Stimulated activated naive CD8-positive, alpha-beta T cell treated with anti-CD3 and anti-CD28 coated beads, Interleukin-15, Interleukin-2, amounts not matched to agents 100 U/mL and 50 U/mL, for 24 hours (primary cell): Measurements from ENCODE around the gene MDH1.

Experiments used
- ATAC-seq: fragments of 150-1000 bp; cut with Tn5 transposase; one replicate; pipeline ENCODE4 v1.10.0; 2021
- DNase-seq: peaks from one replicate; pipeline ENCODE4 v3.0.0; 2021

The MDH1 gene

DNA sequence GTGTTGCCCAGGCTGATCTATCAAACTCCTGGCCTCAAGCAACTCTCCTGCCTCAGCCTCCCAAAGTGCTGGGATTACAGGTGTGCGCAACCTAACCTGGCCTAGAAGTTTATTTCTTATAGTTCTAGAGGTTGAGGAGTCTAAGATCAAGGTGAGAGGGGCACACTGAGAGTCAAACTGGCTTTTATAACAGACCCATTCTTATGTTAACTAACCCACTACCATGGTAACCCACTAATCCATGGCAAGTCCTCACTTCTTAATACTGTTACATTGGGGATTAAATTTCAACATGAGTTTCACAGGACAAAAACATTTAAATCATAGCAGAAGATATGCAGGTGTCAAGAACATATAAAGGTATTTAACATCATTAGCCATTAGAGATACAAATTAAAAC lies 50.6 kb downstream of the MDH1 start:
- ATAC-seq = no peak
- DNase-seq = no peak

GRCh38 chr2:63642946-63643345 lies 54.2 kb downstream of the MDH1 start:
- no peak for DNase-seq

DNA sequence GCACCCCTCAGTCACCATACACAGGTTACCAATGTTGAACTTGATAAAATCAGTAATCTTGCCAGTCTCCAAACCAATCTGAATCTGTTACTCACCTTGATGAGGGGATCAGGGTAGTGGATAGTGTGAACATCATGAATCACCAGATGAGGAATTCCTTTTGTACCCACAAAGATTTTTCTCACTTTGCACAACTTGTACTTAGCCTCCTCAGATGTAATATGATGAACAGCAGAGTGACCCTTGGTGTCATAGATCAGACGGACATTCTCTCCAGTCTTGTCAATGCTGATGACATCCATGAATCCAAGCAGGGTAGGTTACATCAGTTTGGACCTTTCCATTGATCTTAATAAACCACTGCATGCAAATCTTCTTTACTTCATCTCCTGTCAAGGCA lies 54.7 kb downstream of the MDH1 start:
- ATAC-seq = no peak
- DNase-seq = no peak

More at GRCh38 chr2:63642946-63643345, 54.2 kb downstream of the MDH1 start:
- no peak for ATAC-seq

DNA sequence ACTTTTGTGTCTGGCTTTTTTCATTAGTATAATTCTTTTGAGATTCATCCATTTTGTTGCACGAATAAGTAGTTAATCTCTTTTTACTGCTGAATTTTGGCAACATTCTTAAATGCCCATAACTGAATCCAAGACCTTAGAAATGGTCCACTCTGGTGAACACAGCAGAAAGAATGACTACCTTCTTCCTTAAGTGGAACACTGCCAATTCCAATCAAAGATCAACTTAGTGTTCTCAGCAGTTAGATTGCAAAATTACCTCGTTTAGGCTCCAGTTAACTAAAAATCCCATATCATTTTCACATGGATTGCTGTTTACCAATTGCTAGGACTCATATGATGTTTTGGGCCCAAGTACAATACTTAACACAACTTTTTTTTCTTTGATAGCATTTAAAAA lies 59.9 kb downstream of the MDH1 start:
- no peak for DNase-seq
- ATAC-seq = no peak

- ATAC-seq = no peak
- DNase-seq = no peak
Measured at GRCh38 chr2:63649829-63650228, 61.1 kb downstream of the MDH1 start.

DNA sequence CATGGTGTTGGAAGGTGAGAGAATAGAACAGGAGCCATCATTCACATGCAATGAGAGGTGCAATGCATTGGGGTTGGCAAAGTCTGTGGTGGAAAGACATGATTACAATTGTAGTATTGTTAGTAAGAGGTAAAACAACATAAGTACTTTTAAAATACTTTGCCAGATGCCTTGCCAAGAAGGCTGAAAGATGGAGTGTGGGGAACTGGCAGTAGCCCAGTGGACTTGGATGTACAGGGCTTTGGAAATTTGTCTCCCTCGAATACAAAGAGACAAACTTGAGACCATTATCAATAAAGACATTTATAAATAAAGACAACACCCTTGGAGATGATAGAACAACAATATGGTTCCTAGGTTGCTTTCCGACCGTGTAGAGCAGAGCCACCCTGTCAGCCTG lies 62.0 kb downstream of the MDH1 start:
- DNase-seq (no peak), ATAC-seq (no peak)

GRCh38 chr2:63651356-63651755 lies 62.6 kb downstream of the MDH1 start:
- ATAC-seq (no peak), DNase-seq (no peak)

GRCh38 chr2:63651861-63652651 lies 63.3 kb downstream of the MDH1 start:
- no peak for ATAC-seq
- no peak for DNase-seq

- ATAC-seq (no peak), DNase-seq (no peak)
Measured at GRCh38 chr2:63652652-63652985, 63.9 kb downstream of the MDH1 start.

GRCh38 chr2:63654959-63655358 lies 66.2 kb downstream of the MDH1 start:
- DNase-seq (peak; percentile 9), ATAC-seq (peak; percentile 98)
